WTC11 (cell line): ENCODE measurements around the gene CHRM4. TPM values are rescaled to one million over a fixed set of nuclear protein-coding genes. Genes with fewer than 3 reads are reported as not detected.

Experiments used
- ATAC-seq: fragments of 200-7000 bp; cut with Tn5 transposase; 2 replicates; pipeline ENCODE4 v1.10.0; 2021; ENCODE audit warnings: mild to moderate bottlenecking, moderate library complexity
- CTCF ChIA-PET: fragments of 300-600 bp; sonication (Branson Sonifier 250); formaldehyde crosslinking; loops from one replicate; lab custom pipeline; 2021; ENCODE audit warnings: antibody characterized with exemption; lab: Charles Lee
- POLR2A ChIA-PET: fragments of 350-600 bp; sonication (Branson Sonifier 250); formaldehyde crosslinking; loops from one replicate; lab custom pipeline; 2021; ENCODE audit warnings: antibody characterized with exemption; lab: Charles Lee
- DNase-seq: peaks from one replicate; pipeline ENCODE4 v3.0.0; 2021; ENCODE audit warnings: low spot score
- H3K27ac Mint-ChIP-seq: 2 replicates; pipeline ENCODE4 v1.8.0; 2021; ENCODE audit warnings: mixed read lengths
- H3K27me3 Mint-ChIP-seq: 2 replicates; pipeline ENCODE4 v1.8.0; 2021; ENCODE audit warnings: low read depth, mild to moderate bottlenecking, moderate library complexity, mixed read lengths
- H3K36me3 Mint-ChIP-seq: 2 replicates; pipeline ENCODE4 v1.8.0; 2021; ENCODE audit warnings: mixed read lengths
- H3K4me1 Mint-ChIP-seq: 2 replicates; pipeline ENCODE4 v1.8.0; 2022; ENCODE audit warnings: mixed read lengths
- H3K4me3 Mint-ChIP-seq: 2 replicates; pipeline ENCODE4 v1.8.0; 2021; ENCODE audit warnings: mild to moderate bottlenecking, moderate library complexity, mixed read lengths
- H3K9me3 Mint-ChIP-seq: 2 replicates; pipeline ENCODE4 v1.8.0; 2021; ENCODE audit warnings: mixed read lengths
- ERG ChIP-seq: fragments of 250-450 bp; sonication (Bioruptor Pico); IDR thresholded peaks from 2 replicates; pipeline ENCODE4 v1.8.0; 2021; ENCODE audit warnings: mild to moderate bottlenecking
- FOXJ3 ChIP-seq: sonication (generic); formaldehyde crosslinking; IDR thresholded peaks from 2 replicates; pipeline ENCODE4 v1.9.0; 2021; ENCODE audit warnings: missing genetic modification reagents, mild to moderate bottlenecking, borderline replicate concordance
- GRHL2 ChIP-seq: fragments of 250-450 bp; sonication (Bioruptor Pico); IDR thresholded peaks from 2 replicates; pipeline ENCODE4 v1.8.0; 2022; ENCODE audit warnings: mild to moderate bottlenecking, moderate library complexity; ENCODE audit not compliant: insufficient replicate concordance, severe bottlenecking
- STAT6 ChIP-seq: sonication (generic); formaldehyde crosslinking; conservative IDR thresholded peaks from 2 replicates; pipeline ENCODE4 v1.8.1; 2023; ENCODE audit warnings: mild to moderate bottlenecking, low read depth, missing genetic modification reagents, moderate library complexity
- ZBTB43 ChIP-seq: sonication (generic); formaldehyde crosslinking; IDR thresholded peaks from 2 replicates; pipeline ENCODE4 v1.8.1; 2023; ENCODE audit warnings: mild to moderate bottlenecking, missing genetic modification reagents
- ZNF121 ChIP-seq: sonication (generic); formaldehyde crosslinking; IDR thresholded peaks from 2 replicates; pipeline ENCODE4 v1.8.0; 2023; ENCODE audit warnings: missing genetic modification reagents
- ZNF317 ChIP-seq: sonication (generic); formaldehyde crosslinking; IDR thresholded peaks from 2 replicates; pipeline ENCODE4 v1.8.1; 2023; ENCODE audit warnings: low read depth, mild to moderate bottlenecking, moderate library complexity, missing genetic modification reagents, borderline replicate concordance
- ZNF512 ChIP-seq: sonication (generic); formaldehyde crosslinking; IDR thresholded peaks from 2 replicates; pipeline ENCODE4 v1.8.1; 2022; ENCODE audit warnings: missing genetic modification reagents, borderline replicate concordance
- ZNF671 ChIP-seq: fragments of 250-450 bp; sonication (Bioruptor Pico); IDR thresholded peaks from 2 replicates; pipeline ENCODE4 v1.8.0; 2021; ENCODE audit warnings: mild to moderate bottlenecking
- microRNA-seq: library from miRNA; unstranded; fragments of <30 nt; microRNA quantifications from one replicate; pipeline ENCODE4 v1.2.0, GENCODE V29; 2022; ENCODE audit warnings: borderline number of aligned reads
- total RNA-seq: library from RNA; stranded (reverse); gene quantifications from 3 replicates; pipeline ENCODE4 v1.2.3, GENCODE V29; 2021

CHRM4 gene
- total RNA-seq, 1 experiment from 2014 or later = 0.85 TPM

- H3K4me1 Mint-ChIP-seq = peaks cover 82% of the 10 kb centered on the region
- ATAC-seq = no peak
- ChIA-PET CTCF (interaction anchor here (0.7 to 1.8 kb wide), 5 partner anchors 9 to 53 kb away, joined by 3 to 13 read pairs (median 6); partner anchors contain the start of gene DGKZ), POLR2A (interaction anchor here (0.6 to 1.1 kb wide), 2 partner anchors 93 to 1089 kb away, joined by 3 read pairs; no protein-coding TSS in a partner anchor)
- no peaks in the 10 kb centered on the region for H3K9me3 Mint-ChIP-seq
- TF ChIP-seq FOXJ3 (no peak), GRHL2 (CRISPR knock-in tag) (no peak), ZNF121 (CRISPR knock-in tag) (no peak), ZNF317 (CRISPR knock-in tag) (no peak), ZNF671 (no peak), ERG (no peak), STAT6 (CRISPR knock-in tag) (no peak)
- no peaks in the 10 kb centered on the region for H3K36me3 Mint-ChIP-seq
- no peak for DNase-seq
- no peak overlapping the region for H3K4me3 Mint-ChIP-seq
- H3K27me3 Mint-ChIP-seq = peaks cover 34% of the 10 kb centered on the region
- peak overlapping the region; percentile 43; the same call in 1 of the 2 replicates for H3K27ac Mint-ChIP-seq
Measured at GRCh38 chr11:46335890-46336562, 55.5 kb downstream of the CHRM4 start.

- H3K4me1 Mint-ChIP-seq = peaks cover 82% of the 10 kb centered on the region
- CTCF ChIA-PET = interaction anchor here (0.7 to 3.5 kb wide), 9 partner anchors 9 to 54 kb away, joined by 3 to 25 read pairs (median 6); partner anchors contain the start of gene DGKZ
- no peaks in the 10 kb centered on the region for H3K36me3 Mint-ChIP-seq
- no peak for ATAC-seq
- DNase-seq = no peak
- H3K9me3 Mint-ChIP-seq = no peaks in the 10 kb centered on the region
- peaks cover 41% of the 10 kb centered on the region for H3K27me3 Mint-ChIP-seq
- POLR2A ChIA-PET = interaction anchor here (0.6 to 1.1 kb wide), 2 partner anchors 92 to 1090 kb away, joined by 3 read pairs; no protein-coding TSS in a partner anchor
- no peak overlapping the region for H3K27ac Mint-ChIP-seq
- no peak overlapping the region for H3K4me3 Mint-ChIP-seq
- no peak for TF ChIP-seq ZNF512
Measured at GRCh38 chr11:46335271-46335670, 56.3 kb downstream of the CHRM4 start.

GRCh38 chr11:46334211-46334610 is 57.4 kb downstream of the CHRM4 start:
- POLR2A ChIA-PET = interaction anchor here (0.9 kb wide), 1 partner anchor 11 kb away, joined by 3 read pairs; no protein-coding TSS in a partner anchor
- Mint-ChIP-seq H3K9me3 (no peaks in the 10 kb centered on the region), H3K36me3 (no peaks in the 10 kb centered on the region), H3K27ac (no peak overlapping the region), H3K4me1 (peaks cover 80% of the 10 kb centered on the region), H3K27me3 (peaks cover 52% of the 10 kb centered on the region), H3K4me3 (peak overlapping the region; percentile 68)
- CTCF ChIA-PET = interaction anchor here (0.6 to 3.5 kb wide), 6 partner anchors 10 to 38 kb away, joined by 3 to 25 read pairs (median 14); no protein-coding TSS in a partner anchor
- DNase-seq = no peak
- TF ChIP-seq ZNF512 (no peak), ZBTB43 (0 out of 2 replicates have a peak, but pooled peaks have one; percentile 50)
- TF ChIP-seq, all 79 proteins: peak for 1
- no peak for ATAC-seq

Small RNAs within 50 kb of the gene (microRNA-seq; reads per million reads assigned to microRNA genes)
- not detected for gene MIR4688

Other genes starting within 250 kb of the CHRM4 start
- gene CREB3L1, start 114.1 kb downstream of the CHRM4 start, total RNA-seq = 10.9 to 12.6 TPM (median 11.4 TPM) in 3 replicates
- 107 to 139 TPM (median 115 TPM) in 3 replicates for gene DGKZ, start 44.3 kb downstream of the CHRM4 start, total RNA-seq
- gene MDK, start 10.1 kb downstream of the CHRM4 start, total RNA-seq = 560 to 611 TPM (median 602 TPM) in 3 replicates
- 29.8 to 35.0 TPM (median 32.2 TPM) in 3 replicates for gene AMBRA1, start 202.2 kb upstream of the CHRM4 start, total RNA-seq
- gene HARBI1, start 225.5 kb upstream of the CHRM4 start, total RNA-seq = 4.4 to 5.6 TPM (median 5.2 TPM) in 3 replicates
- gene ATG13, start 225.8 kb upstream of the CHRM4 start, total RNA-seq = 73.4 to 85.4 TPM (median 81.7 TPM) in 3 replicates